H1 (cell line): ENCODE results near the gene PRR5L. TPM values are rescaled to one million over a fixed set of nuclear protein-coding genes. Genes with fewer than 3 reads are reported as not detected.

Experiments used
- CEBPB ChIP-seq: IDR thresholded peaks from 2 replicates; pipeline ENCODE4 v1.6.1; 2012; ENCODE audit warnings: low read depth, low read length
- EGR1 ChIP-seq: IDR thresholded peaks from 2 replicates; pipeline ENCODE4 v1.6.1; 2011; ENCODE audit warnings: low read depth, low read length, borderline replicate concordance
- GTF2F1 ChIP-seq: IDR thresholded peaks from 2 replicates; pipeline ENCODE4 v1.6.1; 2012; ENCODE audit warnings: low read depth, low read length, improper control_type of control experiment, borderline replicate concordance
- KDM4A ChIP-seq: IDR thresholded peaks from one replicate; pipeline ENCODE4 v1.7.1; 2012; ENCODE audit warnings: low read depth, mild to moderate bottlenecking, moderate library complexity, low read length, inconsistent platforms; ENCODE audit not compliant: severe bottlenecking
- KDM5A ChIP-seq: fragments of 200-600 bp; IDR thresholded peaks from 2 replicates; pipeline ENCODE4 v1.7.1; 2012; ENCODE audit warnings: mild to moderate bottlenecking, low read length, inconsistent platforms, mixed read lengths
- RFX5 ChIP-seq: IDR thresholded peaks from 2 replicates; pipeline ENCODE4 v1.6.1; 2011; ENCODE audit warnings: low read depth, low read length, improper control_type of control experiment, borderline replicate concordance
- SIN3A ChIP-seq, 2 experiments: IDR thresholded peaks in 1 of 2; conservative IDR thresholded peaks in 1 of 2; 2 replicates each; pipeline ENCODE4 v1.6.1; 2011 to 2012; ENCODE audit warnings: low read length in 2 of 2, improper control_type of control experiment in 1 of 2, low read depth in 1 of 2, mild to moderate bottlenecking in 1 of 2
- polyA plus RNA-seq, 7 experiments: library from polyadenylated mRNA; depleted of rRNA in 3 of 7; stranded (reverse) in 5 of 7; unstranded in 2 of 7; fragments of >200 nt in 5 of 7; fragments of 200-250 nt in 2 of 7; gene quantifications; 1 replicate in 5 of 7; 2 replicates in 1 of 7; 4 replicates in 1 of 7; pipeline versions ENCODE4 v1.2.1 to v1.2.3, GENCODE V29; 2011 to 2013; ENCODE audit warnings: missing spikeins in 2 of 7, mixed read lengths in 2 of 7
- total RNA-seq: library from RNA; stranded (reverse); fragmentation: NEBNext Ultra II Directional; extraction: Animal tissue kit (Norgen Biotek cat#: 25700); gene quantifications from 2 replicates; pipeline ENCODE4 v1.2.1, GENCODE V29; 2021

The PRR5L gene
- total and polyA plus RNA-seq, 2 of the 8 experiments (the other 6 are each of a cell fraction or from before 2014, with no cell fraction given): 6.6 to 10.1 TPM

- TF ChIP-seq SIN3A (conservative IDR thresholded peaks at IDR 0.05 in 1 of 2, IDR thresholded peaks at IDR 0.05 in 1 of 2; ENCODE audit: low read depth in 1 of 2, low read length in 2 of 2) (no peak), KDM5A (no peak), RFX5 (no peak), GTF2F1 (no peak), CEBPB (no peak), KDM4A (no peak), EGR1 (no peak)
These were observed 89.3 kb downstream of the PRR5L start (continued) for GRCh38 chr11:36385121-36385970.
